Neuron (in vitro differentiated cells): ENCODE data around the gene COQ8B.
A peak's percentile ranks its signal among the peaks of the same experiment; 100 is the strongest.

Source experiments
- H2AFZ ChIP-seq: one replicate; pipeline ENCODE4 v1.6.1; 2013; ENCODE audit warnings: low read depth, mild to moderate bottlenecking, inconsistent platforms, low read length, moderate library complexity
- H3K27me3 ChIP-seq: one replicate; pipeline ENCODE4 v1.6.1; 2013; ENCODE audit warnings: low read length; ENCODE audit not compliant: insufficient read depth
- H3K36me3 ChIP-seq: one replicate; pipeline ENCODE4 v1.6.1; 2013; ENCODE audit warnings: low read length; ENCODE audit not compliant: insufficient read depth
- H3K4me1 ChIP-seq: one replicate; pipeline ENCODE4 v1.6.1; 2013; ENCODE audit warnings: low read length; ENCODE audit not compliant: insufficient read depth
- H3K4me3 ChIP-seq: 2 replicates; pipeline ENCODE4 v1.5.1; 2013; ENCODE audit warnings: mild to moderate bottlenecking, low read length, moderate library complexity
- H3K9me3 ChIP-seq: one replicate; pipeline ENCODE4 v1.6.1; 2013; ENCODE audit warnings: low read length

COQ8B gene

GRCh38 chr19:40690050-40690692 lies 26.5 kb downstream of the COQ8B start, which contains the start of gene NUMBL:
NUMBL (minus strand) TSS chr19:40690651; CDS start chr19:40690483, 168 bp downstream.
- no peaks in the 10 kb centered on the region for H3K9me3 ChIP-seq
- H3K36me3 ChIP-seq = peaks cover 25% of the 10 kb centered on the region

GRCh38 chr19:40689339-40690049 lies 27.2 kb downstream of the COQ8B start:
- peaks cover 25% of the 10 kb centered on the region for H3K36me3 ChIP-seq
- H3K4me1 ChIP-seq = peaks cover 20% of the 10 kb centered on the region
- H2AFZ ChIP-seq = no peak overlapping the region
- H3K27me3 ChIP-seq = no peaks in the 10 kb centered on the region
- no peaks in the 10 kb centered on the region for H3K9me3 ChIP-seq
- H3K4me3 ChIP-seq = peak overlapping the region; percentile 46

More at GRCh38 chr19:40690050-40690692, 26.5 kb downstream of the COQ8B start, which contains the start of gene NUMBL:
- H3K27me3 ChIP-seq = no peaks in the 10 kb centered on the region
- peak within 1 kb of the TSS; percentile 46 for H3K4me3 ChIP-seq
- H2AFZ ChIP-seq = peak within 1 kb of the TSS; percentile 32
- H3K4me1 ChIP-seq = peaks cover 20% of the 10 kb centered on the region

GRCh38 chr19:40688987-40689338 lies 27.7 kb downstream of the COQ8B start:
- Histone ChIP-seq H3K9me3 (no peaks in the 10 kb centered on the region), H3K36me3 (peaks cover 24% of the 10 kb centered on the region), H3K27me3 (no peaks in the 10 kb centered on the region), H3K4me3 (peak overlapping the region; percentile 46), H2AFZ (no peak overlapping the region), H3K4me1 (peaks cover 20% of the 10 kb centered on the region)

DNA sequence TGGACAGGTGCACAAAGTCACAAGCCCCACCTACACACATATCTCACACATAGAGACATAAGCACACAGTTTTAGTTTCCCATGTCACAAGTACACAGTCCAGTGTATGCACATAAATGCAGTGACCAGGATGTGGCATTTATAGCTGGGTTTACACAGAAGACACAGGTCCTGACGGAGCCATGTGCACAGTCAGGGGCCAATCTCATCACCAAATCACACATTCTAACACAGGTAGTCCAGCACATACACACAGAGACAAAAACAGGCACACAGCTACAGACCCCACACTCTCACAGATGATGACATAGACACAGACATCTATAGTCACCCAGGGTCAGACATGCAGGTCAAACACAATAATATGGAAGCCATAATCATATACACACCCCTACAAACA lies 28.4 kb downstream of the COQ8B start:
- Histone ChIP-seq H3K4me3 (no peak overlapping the region), H3K27me3 (no peaks in the 10 kb centered on the region), H3K9me3 (no peaks in the 10 kb centered on the region), H3K36me3 (peaks cover 19% of the 10 kb centered on the region), H3K4me1 (peaks cover 20% of the 10 kb centered on the region), H2AFZ (no peak overlapping the region)

DNA sequence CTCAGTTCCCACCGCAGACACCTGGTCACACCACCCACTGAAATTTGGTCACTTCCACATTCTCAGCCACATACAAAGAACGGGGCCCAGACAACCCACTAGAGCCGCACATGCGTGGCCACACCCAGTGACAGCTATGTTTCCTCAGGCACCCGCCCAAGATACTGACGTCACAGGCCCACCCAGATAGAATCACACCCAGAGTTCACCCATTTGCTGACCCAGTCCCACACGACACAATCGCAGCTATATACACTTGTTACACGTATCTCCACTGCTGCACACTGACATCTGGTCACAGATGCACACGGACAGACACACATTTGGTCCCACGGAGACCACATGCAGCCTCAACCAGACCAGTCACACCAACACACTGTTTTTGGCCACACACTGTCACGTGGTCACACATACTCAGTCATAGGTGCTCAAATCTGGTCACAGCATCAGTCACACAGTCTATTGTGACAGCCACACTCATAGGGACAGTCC lies 29.1 kb downstream of the COQ8B start:
- Histone ChIP-seq H2AFZ (no peak overlapping the region), H3K4me1 (peaks cover 20% of the 10 kb centered on the region), H3K4me3 (no peak overlapping the region), H3K36me3 (peaks cover 19% of the 10 kb centered on the region), H3K27me3 (no peaks in the 10 kb centered on the region), H3K9me3 (no peaks in the 10 kb centered on the region)

- H3K9me3 ChIP-seq = no peaks in the 10 kb centered on the region
- H3K27me3 ChIP-seq = no peaks in the 10 kb centered on the region
- no peak overlapping the region for H2AFZ ChIP-seq
- H3K4me3 ChIP-seq = no peak overlapping the region
- peaks cover 20% of the 10 kb centered on the region for H3K4me1 ChIP-seq
- H3K36me3 ChIP-seq = peaks cover 21% of the 10 kb centered on the region
Observed at GRCh38 chr19:40686882-40687524, 29.7 kb downstream of the COQ8B start.

DNA sequence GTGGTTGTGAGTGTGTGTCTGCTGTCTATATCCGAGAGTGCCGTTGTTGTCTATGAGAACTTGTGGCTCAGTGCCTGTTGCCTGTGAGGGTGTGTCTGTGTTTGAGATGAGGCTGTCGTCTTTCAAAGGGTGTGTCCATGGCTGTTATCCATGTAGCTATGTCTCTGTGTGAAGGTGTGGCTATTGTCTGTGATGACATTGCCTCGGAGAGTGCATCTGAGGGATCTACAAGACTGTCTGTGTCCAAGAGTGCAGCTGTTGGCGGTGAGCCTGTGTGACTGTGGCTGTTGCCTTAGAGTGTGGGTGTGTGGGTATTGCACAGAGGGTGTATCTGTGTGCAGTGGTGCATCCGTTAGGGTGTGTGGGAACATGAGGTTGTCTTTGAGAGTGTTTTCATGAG lies 31.1 kb downstream of the COQ8B start:
- Histone ChIP-seq H3K4me1 (peaks cover 14% of the 10 kb centered on the region), H3K27me3 (no peaks in the 10 kb centered on the region), H3K4me3 (no peak overlapping the region), H2AFZ (no peak overlapping the region), H3K36me3 (peaks cover 28% of the 10 kb centered on the region), H3K9me3 (no peaks in the 10 kb centered on the region)

GRCh38 chr19:40685016-40685526 lies 31.6 kb downstream of the COQ8B start:
- Histone ChIP-seq H2AFZ (no peak overlapping the region), H3K27me3 (no peaks in the 10 kb centered on the region), H3K4me3 (no peak overlapping the region), H3K36me3 (peaks cover 31% of the 10 kb centered on the region), H3K4me1 (peaks cover 14% of the 10 kb centered on the region), H3K9me3 (no peaks in the 10 kb centered on the region)

DNA sequence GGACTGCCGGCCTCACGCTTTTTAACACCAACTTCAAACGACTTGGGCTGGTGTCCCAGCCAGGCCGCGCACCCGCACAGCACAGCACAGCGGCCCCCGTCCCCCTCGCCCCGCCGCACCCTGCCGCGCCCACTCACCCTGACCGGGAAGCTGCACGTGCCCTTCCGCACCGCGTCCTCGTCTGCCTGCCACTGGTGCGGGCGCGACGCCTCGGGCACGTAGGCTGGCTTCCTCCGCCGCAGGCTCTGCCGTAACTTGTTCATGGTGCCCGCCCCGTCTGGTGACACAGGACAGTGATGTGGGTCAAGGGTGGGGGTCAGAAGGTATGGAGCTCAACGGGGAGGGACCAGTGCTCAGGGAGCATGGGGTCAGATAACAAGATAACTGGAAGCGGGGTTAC lies 32.4 kb downstream of the COQ8B start:
- H3K36me3 ChIP-seq = peaks cover 36% of the 10 kb centered on the region
- no peaks in the 10 kb centered on the region for H3K9me3 ChIP-seq
- H3K4me3 ChIP-seq = no peak overlapping the region
- H3K27me3 ChIP-seq = no peaks in the 10 kb centered on the region
- no peak overlapping the region for H2AFZ ChIP-seq
- peaks cover 7% of the 10 kb centered on the region for H3K4me1 ChIP-seq

DNA sequence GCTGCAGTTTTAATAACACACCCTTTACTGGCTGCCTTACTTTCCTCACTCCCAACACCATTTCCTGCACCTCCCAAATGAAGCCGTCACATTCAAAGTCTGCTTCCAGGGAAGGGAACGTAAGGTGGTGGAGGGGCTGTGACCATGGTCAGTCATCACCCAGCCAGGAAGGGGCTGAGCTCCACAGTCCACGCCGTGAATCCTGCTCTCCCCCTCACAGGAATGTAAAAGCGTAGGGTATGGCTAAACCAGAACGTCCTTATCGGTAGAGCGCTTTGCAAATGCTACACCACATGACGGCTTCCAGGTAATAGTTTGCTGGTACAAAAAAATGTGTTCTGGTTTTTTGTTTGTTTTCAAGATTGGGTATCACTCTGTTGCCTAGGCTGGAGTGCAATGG lies 33.2 kb downstream of the COQ8B start:
- Histone ChIP-seq H3K9me3 (no peaks in the 10 kb centered on the region), H2AFZ (no peak overlapping the region), H3K4me3 (no peak overlapping the region), H3K36me3 (peaks cover 43% of the 10 kb centered on the region), H3K4me1 (no peaks in the 10 kb centered on the region), H3K27me3 (no peaks in the 10 kb centered on the region)

DNA sequence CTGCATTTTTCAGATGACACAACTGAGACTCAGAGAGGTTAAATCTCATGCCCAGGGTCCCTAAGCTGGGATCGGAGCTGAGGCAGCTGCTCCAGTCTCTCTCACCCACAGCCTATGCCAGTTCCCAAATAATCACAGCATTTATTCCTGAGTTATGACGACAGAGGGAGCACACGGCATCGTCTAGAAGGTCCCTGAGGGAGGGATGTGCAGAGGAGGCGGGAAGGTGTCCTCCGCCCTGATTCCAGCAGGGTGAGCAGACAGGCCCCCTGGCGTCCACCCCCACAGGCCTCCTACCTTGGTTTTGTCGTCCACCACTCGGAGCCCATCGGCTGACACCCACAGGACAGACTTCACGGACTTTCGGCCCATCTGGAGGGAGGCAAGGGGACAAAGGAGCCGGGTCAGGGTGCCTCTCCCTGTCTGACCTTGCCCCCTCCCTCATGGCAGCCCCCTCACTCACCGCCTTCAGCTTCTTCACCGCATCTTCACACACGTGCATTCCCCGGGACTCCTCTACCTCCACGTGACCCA lies 34.2 kb downstream of the COQ8B start:
- Histone ChIP-seq H3K36me3 (peaks cover 53% of the 10 kb centered on the region), H3K27me3 (no peaks in the 10 kb centered on the region), H3K4me1 (no peaks in the 10 kb centered on the region), H3K4me3 (no peak overlapping the region), H2AFZ (no peak overlapping the region), H3K9me3 (no peaks in the 10 kb centered on the region)

DNA sequence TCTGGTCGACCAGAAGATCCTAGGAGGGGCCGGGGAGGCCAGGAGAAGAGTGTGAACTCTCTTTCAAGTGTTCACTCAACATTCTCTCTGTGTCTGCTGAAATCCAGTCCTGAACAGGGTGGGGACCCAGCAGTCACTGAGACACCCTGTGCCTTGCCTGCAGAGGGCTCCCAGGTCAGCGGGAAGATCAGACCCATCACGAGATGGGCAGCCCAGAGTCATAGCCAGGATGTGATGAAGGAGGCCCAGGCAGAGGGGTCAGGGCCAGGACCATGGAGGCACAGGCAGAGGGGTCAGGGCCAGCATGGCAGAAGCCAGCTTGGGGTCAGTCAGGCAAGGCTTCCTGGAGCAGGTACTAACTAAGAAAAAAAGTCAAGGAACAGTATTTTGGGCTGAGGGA lies 35.6 kb downstream of the COQ8B start:
- H3K27me3 ChIP-seq = no peaks in the 10 kb centered on the region
- H3K4me3 ChIP-seq = no peak overlapping the region
- H2AFZ ChIP-seq = no peak overlapping the region
- H3K36me3 ChIP-seq = peaks cover 61% of the 10 kb centered on the region
- no peaks in the 10 kb centered on the region for H3K4me1 ChIP-seq
- H3K9me3 ChIP-seq = no peaks in the 10 kb centered on the region

- Histone ChIP-seq H3K4me3 (no peak overlapping the region), H3K27me3 (no peaks in the 10 kb centered on the region), H3K4me1 (no peaks in the 10 kb centered on the region), H3K36me3 (peaks cover 65% of the 10 kb centered on the region), H2AFZ (no peak overlapping the region), H3K9me3 (no peaks in the 10 kb centered on the region)
Observed at GRCh38 chr19:40677156-40677555, 39.5 kb downstream of the COQ8B start.
